NCI-H2029 (cell line): ENCODE measurements around the gene PPP2R2D.
A peak's percentile ranks its signal among the peaks of the same experiment; 100 is the strongest.
"Not testable (repeated sequence)": the region's sequence is repeated elsewhere in the genome, so short reads cannot be mapped to it uniquely, and the experiment has no call there.

ENCODE experiments used
- DNase-seq: peaks from one replicate; lab custom pipeline; 2025; lab: John Stamatoyannopoulos, UW

PPP2R2D gene

DNA sequence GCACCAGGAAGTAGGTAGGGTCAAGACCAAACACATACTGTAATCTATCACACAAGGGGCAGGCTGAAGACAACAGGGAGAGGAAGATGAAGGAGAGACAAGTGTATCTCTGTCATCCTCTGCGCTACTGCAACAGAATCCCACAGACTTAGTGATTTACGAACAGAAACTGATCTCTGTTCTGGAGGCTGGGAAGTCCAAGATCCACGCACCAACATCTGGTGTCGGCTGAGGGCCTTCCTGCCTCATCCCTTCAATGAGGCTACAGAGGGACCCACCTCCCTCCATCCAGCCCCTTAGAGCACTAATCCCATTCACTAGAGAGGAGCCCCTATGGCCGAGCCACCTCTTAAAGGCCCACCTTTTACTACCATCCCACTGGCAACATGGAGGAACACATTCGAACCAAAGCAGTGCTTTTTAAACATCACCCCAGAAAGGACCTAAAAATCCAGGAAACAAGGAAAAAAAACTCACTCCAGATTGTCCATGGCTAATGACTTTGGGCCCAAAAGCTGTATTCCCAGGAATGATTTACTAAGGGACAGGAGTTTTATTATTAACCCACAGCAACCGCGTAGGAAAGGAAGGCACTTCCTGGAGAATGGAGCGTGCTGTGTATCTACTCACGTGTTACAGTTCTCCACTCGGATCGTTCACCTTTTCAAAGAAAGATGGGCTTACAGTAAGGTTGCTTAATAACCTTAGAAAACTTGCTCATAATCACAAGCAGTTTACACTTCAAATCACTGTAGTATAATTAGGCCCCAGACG, 76.7 kb downstream of the PPP2R2D start:
- no peak for DNase-seq

- DNase-seq, result no peak
These were observed 77.6 kb downstream of the PPP2R2D start for GRCh38 chr10:131978366-131978765.

- no peak for DNase-seq
These were observed 78.0 kb downstream of the PPP2R2D start for GRCh38 chr10:131978851-131979250.

DNA sequence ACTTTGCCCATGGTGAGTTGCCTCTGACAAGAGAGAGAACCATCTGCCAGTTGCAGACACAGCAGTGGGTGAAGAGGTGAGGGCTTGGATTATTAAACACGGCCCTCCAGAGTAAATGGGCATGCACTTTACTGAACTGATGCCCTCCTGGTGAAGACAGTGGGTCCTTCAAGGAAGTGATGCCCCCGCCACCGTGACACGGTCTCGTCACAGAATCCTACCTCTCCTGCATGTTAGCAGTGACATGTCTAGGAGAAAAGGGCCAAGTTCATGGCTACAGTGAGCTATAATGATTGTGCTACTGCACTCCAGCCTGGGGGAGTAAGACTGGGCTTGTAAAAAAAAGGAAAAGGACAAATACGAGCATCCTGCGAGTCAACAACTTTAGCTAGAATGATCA, 78.5 kb downstream of the PPP2R2D start:
- no peak for DNase-seq

GRCh38 chr10:131979821-131980270, 79.0 kb downstream of the PPP2R2D start:
- no peak for DNase-seq

GRCh38 chr10:131980321-131980720, 79.5 kb downstream of the PPP2R2D start:
- DNase-seq, result no peak

DNA sequence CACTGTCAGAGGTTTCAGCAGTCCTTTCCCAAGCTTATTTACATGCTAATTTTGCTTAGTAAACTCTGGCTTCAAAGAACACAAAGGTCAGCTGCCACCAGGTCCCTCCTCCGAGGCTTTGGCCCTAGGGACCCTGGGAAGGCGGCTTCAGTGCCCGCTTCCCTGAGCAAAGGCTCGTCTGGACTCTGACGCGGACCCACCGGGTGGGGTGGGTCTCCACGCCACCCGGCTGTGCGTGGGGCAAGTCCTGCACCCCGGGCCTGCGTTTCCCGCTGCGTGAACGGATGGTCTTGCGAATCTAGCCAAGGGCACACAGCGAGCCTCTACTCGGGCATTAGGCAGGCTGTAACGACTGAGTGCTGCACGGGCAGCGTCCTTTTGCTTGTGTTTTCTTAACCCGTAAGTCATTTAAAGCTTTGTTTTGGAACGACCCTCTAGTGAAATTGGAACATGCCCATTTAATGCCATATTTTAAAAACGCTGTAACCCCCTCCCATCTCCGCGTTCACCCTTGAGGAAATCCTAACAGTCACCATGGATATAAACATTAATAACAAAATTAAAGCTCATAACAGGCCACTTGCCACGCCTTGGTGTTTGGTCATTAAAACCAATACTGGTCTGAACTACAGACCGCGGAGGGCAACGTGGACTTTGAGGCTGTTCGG, 80.1 kb downstream of the PPP2R2D start:
- DNase-seq, result no peak

DNA sequence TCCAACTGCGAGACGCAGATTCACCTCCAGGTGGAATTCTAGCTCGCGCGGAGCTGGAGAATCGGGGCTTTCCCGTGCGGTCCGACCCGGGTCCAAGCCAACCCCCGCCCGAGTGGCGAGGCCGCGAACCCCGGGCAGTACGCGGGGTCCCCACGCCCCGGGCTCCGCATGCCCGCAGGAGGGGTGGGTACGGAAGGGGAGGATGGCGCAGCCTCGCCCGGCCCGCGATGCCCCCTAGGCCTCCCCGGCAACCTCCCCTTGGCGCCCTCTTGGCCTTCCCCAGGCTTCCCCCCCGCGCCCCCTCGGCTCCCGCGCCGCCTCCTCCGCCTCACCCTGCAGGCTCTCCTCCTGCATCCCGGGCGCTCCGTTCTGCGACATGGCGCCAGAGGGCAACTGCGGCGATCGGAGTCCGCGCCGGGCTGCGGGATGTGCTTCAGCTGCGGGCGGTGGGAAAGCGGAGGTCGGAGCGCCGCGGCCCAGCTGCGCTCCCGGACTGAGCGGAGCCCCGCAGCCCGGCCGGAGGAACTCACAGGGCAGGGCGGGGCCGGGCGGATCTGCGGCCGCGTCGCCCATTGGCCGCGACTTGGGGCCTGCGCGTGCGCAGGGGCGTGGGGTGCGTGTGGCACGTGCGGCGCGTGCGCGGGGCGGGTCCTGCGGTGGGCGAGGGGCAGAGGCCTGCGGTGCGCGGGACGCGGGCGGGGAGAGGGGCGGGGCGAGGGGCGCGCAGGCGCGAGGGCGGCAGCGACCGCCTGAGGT, 80.8 kb downstream of the PPP2R2D start, which contains the start of gene BNIP3:
Gene BNIP3 (minus strand): TSS at position 495 of the 756 bp plus-strand sequence. CDS start 117 bp downstream, at position 378.
- peak; percentile 62 for DNase-seq

DNA sequence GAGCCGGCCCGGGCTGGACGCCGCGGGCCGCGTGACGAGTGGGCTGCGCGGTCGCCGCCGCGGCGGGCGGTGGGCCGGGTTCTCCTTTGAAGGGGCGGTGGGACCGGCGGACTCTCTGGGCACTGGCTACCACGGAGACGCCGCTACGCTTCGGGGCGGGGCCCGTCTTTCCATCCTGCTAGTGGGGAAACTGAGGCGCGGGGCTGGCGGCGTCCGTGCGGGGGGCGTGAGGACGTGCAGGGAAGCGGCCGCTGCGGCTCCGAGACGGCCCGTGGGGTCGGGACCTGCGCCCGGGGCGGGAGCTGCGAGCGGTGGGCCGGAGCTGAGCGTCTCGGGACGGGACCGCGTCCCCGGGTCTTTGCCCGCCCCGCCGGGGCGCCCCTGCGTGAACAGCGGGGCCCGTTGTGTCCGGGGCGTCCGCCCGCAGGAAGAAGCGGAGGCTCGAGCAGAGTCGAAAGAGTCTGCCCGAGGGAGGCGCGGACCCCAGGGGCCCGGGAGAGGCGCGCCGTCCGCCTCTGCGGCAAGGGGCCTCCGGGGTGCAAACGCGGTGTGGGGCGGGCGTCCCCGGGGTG, 81.5 kb downstream of the PPP2R2D start:
- DNase-seq, result no peak

GRCh38 chr10:131982796-131983195, 82.0 kb downstream of the PPP2R2D start:
- DNase-seq, result no peak

GRCh38 chr10:131983780-131984179, 83.0 kb downstream of the PPP2R2D start:
- no peak for DNase-seq

DNA sequence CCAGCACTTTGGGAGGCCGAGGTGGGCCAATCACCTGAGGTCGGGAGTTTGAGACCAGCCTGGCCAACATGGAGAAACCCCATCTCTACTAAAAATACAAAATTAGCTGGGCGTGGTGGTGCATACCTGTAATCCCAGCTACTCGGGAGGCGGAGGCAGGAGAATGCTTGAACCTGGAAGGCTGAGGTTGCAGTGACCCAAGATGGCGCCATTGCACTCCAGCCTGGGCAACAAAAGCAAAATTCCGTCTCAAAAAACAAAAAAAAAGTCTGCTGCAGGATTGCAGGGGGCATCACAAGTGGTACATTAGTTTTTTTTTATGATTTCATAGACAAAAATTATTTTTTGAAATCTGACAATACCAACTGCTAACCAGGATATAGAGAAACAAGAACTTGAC, 86.0 kb downstream of the PPP2R2D start:
- DNase-seq, result not testable (repeated sequence)

GRCh38 chr10:131987301-131987700, 86.5 kb downstream of the PPP2R2D start:
- not testable (repeated sequence) for DNase-seq

DNA sequence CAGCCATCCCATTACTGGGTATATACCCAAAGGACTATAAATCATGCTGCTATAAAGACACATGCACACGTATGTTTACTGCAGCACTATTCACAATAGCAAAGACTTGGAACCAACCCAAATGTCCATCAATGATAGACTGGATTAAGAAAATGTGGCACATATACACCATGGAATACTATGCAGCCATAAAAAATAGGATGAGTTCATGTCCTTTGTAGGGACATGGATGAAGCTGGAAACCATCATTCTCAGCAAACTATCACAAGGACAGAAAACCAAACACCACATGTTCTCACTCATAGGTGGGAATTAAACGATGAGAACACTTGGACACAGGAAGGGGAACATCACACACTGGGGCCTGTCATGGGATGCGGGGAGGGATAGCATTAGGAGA, 87.0 kb downstream of the PPP2R2D start:
- not testable (repeated sequence) for DNase-seq

- no peak for DNase-seq
These were observed 90.9 kb downstream of the PPP2R2D start for GRCh38 chr10:131991726-131992125.

GRCh38 chr10:131993275-131993674, 92.5 kb downstream of the PPP2R2D start:
- no peak for DNase-seq

DNA sequence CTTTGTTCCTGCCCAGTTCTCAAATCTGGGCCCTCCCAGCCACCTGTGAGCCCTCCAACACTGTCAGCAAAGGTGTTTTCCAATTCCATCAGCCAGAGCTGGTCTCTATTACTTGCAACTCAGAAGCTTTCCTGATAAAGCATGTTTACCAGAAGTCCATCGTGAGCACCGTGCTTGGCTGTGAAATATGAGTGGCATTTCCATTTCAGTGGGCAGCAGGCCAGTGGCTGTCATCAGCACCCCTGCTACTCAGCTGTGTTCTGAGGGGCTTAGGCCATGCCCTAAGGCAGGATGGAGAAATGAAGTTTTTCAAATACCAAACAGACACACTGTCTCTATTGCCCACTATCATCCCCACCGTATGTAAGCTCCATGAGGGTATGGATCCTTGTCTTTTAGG, 93.6 kb downstream of the PPP2R2D start:
- DNase-seq, result no peak

DNA sequence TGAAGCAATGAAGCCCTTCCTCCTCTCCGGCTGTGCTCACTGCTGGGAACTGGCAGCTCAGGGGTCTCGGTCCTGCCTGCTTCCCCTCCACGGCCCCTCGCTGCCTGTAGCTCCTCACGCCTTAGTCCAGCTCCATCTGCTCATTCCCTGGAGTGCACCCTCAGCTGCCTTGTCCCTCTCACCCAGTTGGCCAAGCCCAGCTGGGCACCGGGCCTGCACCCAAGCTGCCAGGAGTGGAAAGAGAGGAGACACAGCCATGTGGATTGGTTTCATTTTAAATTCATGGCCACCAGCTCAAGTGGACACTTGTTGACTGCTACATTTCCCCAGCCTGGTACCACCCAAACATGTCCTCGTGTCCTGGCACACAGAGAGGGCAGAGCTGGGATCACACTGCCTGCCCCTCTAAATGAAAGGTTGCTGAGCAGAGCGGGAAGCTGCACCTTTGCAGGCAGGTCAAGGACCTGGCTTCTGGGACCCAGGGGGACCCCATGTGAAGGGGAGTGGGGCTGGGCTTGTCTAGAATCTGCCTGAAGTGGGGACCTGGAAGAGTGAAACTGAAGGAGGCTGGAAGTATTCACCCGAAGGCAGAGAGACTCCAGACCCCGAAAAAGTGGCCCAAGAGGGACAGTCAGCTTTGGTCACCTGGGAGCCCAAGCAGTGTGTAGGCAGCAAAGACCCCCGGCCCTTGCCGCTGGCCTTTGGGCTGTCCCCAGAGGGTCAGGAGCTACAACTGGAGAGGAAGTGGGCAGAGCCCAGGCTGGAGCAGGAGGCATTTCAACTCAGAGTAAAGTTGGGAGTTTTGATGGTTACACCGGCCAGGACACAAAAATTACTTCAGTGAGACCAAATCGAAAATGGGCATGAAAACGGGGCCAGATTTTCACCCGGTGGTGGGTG, 95.9 kb downstream of the PPP2R2D start:
- DNase-seq, result peak; percentile 37

- peak; percentile 53 for DNase-seq
These were observed 96.7 kb downstream of the PPP2R2D start for GRCh38 chr10:131997366-131998049.

DNA sequence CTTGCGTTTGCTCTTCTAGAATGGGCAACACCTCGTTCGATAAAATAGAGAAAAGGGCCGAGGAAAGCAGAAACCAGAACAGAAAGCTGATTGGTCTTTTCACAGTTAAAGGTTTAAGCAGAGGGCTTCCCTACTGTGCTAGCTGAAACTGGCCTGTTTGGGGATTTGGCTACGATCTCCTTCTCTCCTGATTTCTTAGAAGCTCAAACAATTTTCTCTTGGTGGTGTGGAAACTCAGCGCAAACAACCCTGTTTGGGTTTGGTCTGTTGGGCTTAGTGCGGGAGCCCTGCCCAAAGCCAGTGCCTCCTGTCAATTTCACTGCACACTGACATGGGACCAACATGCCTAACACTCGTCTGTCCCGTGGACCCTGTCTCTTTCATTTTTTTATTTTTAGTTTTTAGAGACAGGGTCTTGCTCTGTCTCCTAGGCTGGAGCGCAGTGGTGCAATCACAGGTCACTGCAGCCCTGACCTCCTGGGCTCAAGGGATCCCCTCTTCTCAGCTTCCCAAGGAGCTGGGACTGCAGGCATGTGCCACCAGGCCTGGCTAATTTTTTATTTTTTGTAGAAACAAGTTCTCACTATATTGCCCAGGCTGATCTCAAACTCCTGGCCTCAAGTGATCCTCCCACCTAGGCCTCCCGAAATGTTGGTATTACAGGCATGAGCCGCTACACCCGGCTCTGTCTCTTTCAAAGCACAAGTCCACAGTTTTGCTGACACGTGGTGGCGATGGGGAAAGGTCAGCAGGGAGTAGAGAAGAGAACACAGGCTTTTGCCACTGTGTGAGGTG, 97.4 kb downstream of the PPP2R2D start:
- DNase-seq, result no peak
